ENCODE data around the gene SLC25A4.
A peak's percentile ranks its signal among the peaks of the same experiment; 100 is the strongest.
"Not testable (repeated sequence)": the region's sequence is repeated elsewhere in the genome, so short reads cannot be mapped to it uniquely, and the experiment has no call there.

The SLC25A4 gene

GRCh38 chr4:185110375-185110823, 32.7 kb upstream of the SLC25A4 start:
- Histone ChIP-seq H3K9ac (ENCODE audit: low read depth, low read length) (no peak overlapping the region), H3K4me1 (ENCODE audit: insufficient read depth, low read length) (peaks cover 27% of the 10 kb centered on the region), H3K36me3 (ENCODE audit: insufficient read depth, low read length) (no peaks in the 10 kb centered on the region), H3K9me3 (ENCODE audit: control insufficient read depth, insufficient read depth, low read length) (peaks cover 4% of the 10 kb centered on the region; the same call in 1 of the 2 replicates)

GRCh38 chr4:185112104-185112503, 31.0 kb upstream of the SLC25A4 start:
- Histone ChIP-seq H3K9ac (ENCODE audit: low read depth, low read length) (no peak overlapping the region), H3K36me3 (ENCODE audit: insufficient read depth, low read length) (no peaks in the 10 kb centered on the region), H3K4me1 (ENCODE audit: insufficient read depth, low read length) (peaks cover 18% of the 10 kb centered on the region), H3K9me3 (ENCODE audit: control insufficient read depth, insufficient read depth, low read length) (peaks cover 4% of the 10 kb centered on the region; the same call in 1 of the 2 replicates)

GRCh38 chr4:185113340-185113739, 29.7 kb upstream of the SLC25A4 start:
- Histone ChIP-seq H3K9me3 (ENCODE audit: control insufficient read depth, insufficient read depth, low read length) (peaks cover 4% of the 10 kb centered on the region; the same call in 1 of the 2 replicates), H3K36me3 (ENCODE audit: insufficient read depth, low read length) (no peaks in the 10 kb centered on the region), H3K4me1 (ENCODE audit: insufficient read depth, low read length) (peaks cover 13% of the 10 kb centered on the region), H3K9ac (ENCODE audit: low read depth, low read length) (no peak overlapping the region)

- H3K9ac ChIP-seq (ENCODE audit: low read depth, low read length) = no peak overlapping the region
- H3K9me3 ChIP-seq (ENCODE audit: control insufficient read depth, insufficient read depth, low read length) = no peaks in the 10 kb centered on the region
- no peaks in the 10 kb centered on the region for H3K36me3 ChIP-seq (ENCODE audit: insufficient read depth, low read length)
- peaks cover 12% of the 10 kb centered on the region for H3K4me1 ChIP-seq (ENCODE audit: insufficient read depth, low read length)
These were observed 27.2 kb upstream of the SLC25A4 start for GRCh38 chr4:185115827-185116232.

GRCh38 chr4:185117300-185117934, 25.6 kb upstream of the SLC25A4 start:
- Histone ChIP-seq H3K9ac (ENCODE audit: low read depth, low read length) (no peak overlapping the region), H3K9me3 (ENCODE audit: control insufficient read depth, insufficient read depth, low read length) (no peaks in the 10 kb centered on the region), H3K4me1 (ENCODE audit: insufficient read depth, low read length) (peaks cover 12% of the 10 kb centered on the region), H3K36me3 (ENCODE audit: insufficient read depth, low read length) (no peaks in the 10 kb centered on the region)

GRCh38 chr4:185118876-185119275, 24.2 kb upstream of the SLC25A4 start:
- Histone ChIP-seq H3K9ac (ENCODE audit: low read depth, low read length) (no peak overlapping the region), H3K9me3 (ENCODE audit: control insufficient read depth, insufficient read depth, low read length) (no peaks in the 10 kb centered on the region), H3K4me1 (ENCODE audit: insufficient read depth, low read length) (peaks cover 12% of the 10 kb centered on the region), H3K36me3 (ENCODE audit: insufficient read depth, low read length) (no peaks in the 10 kb centered on the region)

- not testable (repeated sequence) for H3K36me3 ChIP-seq (ENCODE audit: insufficient read depth, low read length); H3K9ac ChIP-seq (ENCODE audit: low read depth, low read length); H3K9me3 ChIP-seq (ENCODE audit: control insufficient read depth, insufficient read depth, low read length)
- peaks cover 12% of the 10 kb centered on the region for H3K4me1 ChIP-seq (ENCODE audit: insufficient read depth, low read length)
These were observed 23.6 kb upstream of the SLC25A4 start for GRCh38 chr4:185119467-185119866.

GRCh38 chr4:185119927-185120630, 23.0 kb upstream of the SLC25A4 start:
- Histone ChIP-seq H3K36me3 (ENCODE audit: insufficient read depth, low read length) (no peaks in the 10 kb centered on the region), H3K4me1 (ENCODE audit: insufficient read depth, low read length) (peaks cover 12% of the 10 kb centered on the region), H3K9me3 (ENCODE audit: control insufficient read depth, insufficient read depth, low read length) (no peaks in the 10 kb centered on the region), H3K9ac (ENCODE audit: low read depth, low read length) (no peak overlapping the region)

- no peaks in the 10 kb centered on the region for H3K36me3 ChIP-seq (ENCODE audit: insufficient read depth, low read length)
- H3K9ac ChIP-seq (ENCODE audit: low read depth, low read length) = no peak overlapping the region
- no peaks in the 10 kb centered on the region for H3K9me3 ChIP-seq (ENCODE audit: control insufficient read depth, insufficient read depth, low read length)
- H3K4me1 ChIP-seq (ENCODE audit: insufficient read depth, low read length) = peaks cover 12% of the 10 kb centered on the region
These were observed 22.5 kb upstream of the SLC25A4 start for GRCh38 chr4:185120631-185120946.

GRCh38 chr4:185122681-185123345, 20.3 kb upstream of the SLC25A4 start:
- Histone ChIP-seq H3K4me1 (ENCODE audit: insufficient read depth, low read length) (peaks cover 12% of the 10 kb centered on the region), H3K36me3 (ENCODE audit: insufficient read depth, low read length) (no peaks in the 10 kb centered on the region), H3K9ac (ENCODE audit: low read depth, low read length) (no peak overlapping the region)

GRCh38 chr4:185124006-185124405, 19.1 kb upstream of the SLC25A4 start:
- Histone ChIP-seq H3K9ac (ENCODE audit: low read depth, low read length) (no peak overlapping the region), H3K4me1 (ENCODE audit: insufficient read depth, low read length) (peaks cover 12% of the 10 kb centered on the region), H3K36me3 (ENCODE audit: insufficient read depth, low read length) (no peaks in the 10 kb centered on the region)

More at GRCh38 chr4:185122681-185123345, 20.3 kb upstream of the SLC25A4 start:
- H3K9me3 ChIP-seq (ENCODE audit: control insufficient read depth, insufficient read depth, low read length) = no peaks in the 10 kb centered on the region

GRCh38 chr4:185127021-185127925, 15.8 kb upstream of the SLC25A4 start:
- Histone ChIP-seq H3K4me1 (ENCODE audit: insufficient read depth, low read length) (no peaks in the 10 kb centered on the region), H3K9ac (ENCODE audit: low read depth, low read length) (peak overlapping the region; percentile 54), H3K36me3 (ENCODE audit: insufficient read depth, low read length) (no peaks in the 10 kb centered on the region), H3K9me3 (ENCODE audit: control insufficient read depth, insufficient read depth, low read length) (no peaks in the 10 kb centered on the region)

More at GRCh38 chr4:185124006-185124405, 19.1 kb upstream of the SLC25A4 start:
- no peaks in the 10 kb centered on the region for H3K9me3 ChIP-seq (ENCODE audit: control insufficient read depth, insufficient read depth, low read length)

- Histone ChIP-seq H3K4me1 (ENCODE audit: insufficient read depth, low read length) (no peaks in the 10 kb centered on the region), H3K36me3 (ENCODE audit: insufficient read depth, low read length) (no peaks in the 10 kb centered on the region), H3K9me3 (ENCODE audit: control insufficient read depth, insufficient read depth, low read length) (no peaks in the 10 kb centered on the region), H3K9ac (ENCODE audit: low read depth, low read length) (peak overlapping the region; percentile 54)
These were observed 14.6 kb upstream of the SLC25A4 start for GRCh38 chr4:185128272-185129119.

All from ES-I3 (cell line).